ENCODE results near the gene FAM162A.

Gene FAM162A

DNA sequence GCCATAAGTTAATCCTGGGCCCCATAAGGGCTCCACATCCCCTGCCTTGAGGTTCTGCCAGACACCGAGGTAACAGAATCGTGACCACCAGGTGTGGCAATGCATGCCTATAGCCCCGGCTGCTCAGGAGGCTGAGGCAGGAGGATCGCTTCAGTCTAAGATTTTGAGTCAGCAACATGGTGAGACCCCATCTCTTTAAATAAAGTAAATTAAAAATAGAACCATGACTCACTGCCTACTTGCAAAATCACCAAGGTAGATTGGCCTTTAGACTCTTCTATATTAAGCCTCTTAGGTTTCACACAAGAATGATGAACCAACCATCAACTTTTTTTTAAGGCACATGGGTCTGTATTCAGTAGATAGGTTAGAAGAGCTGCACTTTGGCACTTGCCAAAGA lies 22.2 kb downstream of the FAM162A start:
- Histone ChIP-seq H2AFZ (ENCODE audit: low read depth) (no peak overlapping the region), H3K27me3 (ENCODE audit: insufficient read depth, low read depth) (no peaks in the 10 kb centered on the region), H3K9ac (no peak overlapping the region), H3K4me2 (no peak overlapping the region), H3K4me3 (IDR thresholded peaks at IDR 0.05; ENCODE audit: insufficient read depth, low read depth, low read length) (no peak overlapping the region), H3K36me3 (ENCODE audit: insufficient read depth) (no peaks in the 10 kb centered on the region), H3K79me2 (ENCODE audit: insufficient read depth, low read depth) (no peaks in the 10 kb centered on the region), H3K4me1 (ENCODE audit: low read depth, poor library complexity, severe bottlenecking) (no peaks in the 10 kb centered on the region), H4K20me1 (ENCODE audit: insufficient read depth) (no peaks in the 10 kb centered on the region), H3K27ac (no peak overlapping the region)
- TF ChIP-seq, protein P1, sequence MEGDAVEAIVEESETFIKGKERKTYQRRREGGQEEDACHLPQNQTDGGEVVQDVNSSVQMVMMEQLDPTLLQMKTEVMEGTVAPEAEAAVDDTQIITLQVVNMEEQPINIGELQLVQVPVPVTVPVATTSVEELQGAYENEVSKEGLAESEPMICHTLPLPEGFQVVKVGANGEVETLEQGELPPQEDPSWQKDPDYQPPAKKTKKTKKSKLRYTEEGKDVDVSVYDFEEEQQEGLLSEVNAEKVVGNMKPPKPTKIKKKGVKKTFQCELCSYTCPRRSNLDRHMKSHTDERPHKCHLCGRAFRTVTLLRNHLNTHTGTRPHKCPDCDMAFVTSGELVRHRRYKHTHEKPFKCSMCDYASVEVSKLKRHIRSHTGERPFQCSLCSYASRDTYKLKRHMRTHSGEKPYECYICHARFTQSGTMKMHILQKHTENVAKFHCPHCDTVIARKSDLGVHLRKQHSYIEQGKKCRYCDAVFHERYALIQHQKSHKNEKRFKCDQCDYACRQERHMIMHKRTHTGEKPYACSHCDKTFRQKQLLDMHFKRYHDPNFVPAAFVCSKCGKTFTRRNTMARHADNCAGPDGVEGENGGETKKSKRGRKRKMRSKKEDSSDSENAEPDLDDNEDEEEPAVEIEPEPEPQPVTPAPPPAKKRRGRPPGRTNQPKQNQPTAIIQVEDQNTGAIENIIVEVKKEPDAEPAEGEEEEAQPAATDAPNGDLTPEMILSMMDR (conservative IDR thresholded peaks at IDR 0.05; ENCODE audit: low read depth, low read length) = no peak

DNA sequence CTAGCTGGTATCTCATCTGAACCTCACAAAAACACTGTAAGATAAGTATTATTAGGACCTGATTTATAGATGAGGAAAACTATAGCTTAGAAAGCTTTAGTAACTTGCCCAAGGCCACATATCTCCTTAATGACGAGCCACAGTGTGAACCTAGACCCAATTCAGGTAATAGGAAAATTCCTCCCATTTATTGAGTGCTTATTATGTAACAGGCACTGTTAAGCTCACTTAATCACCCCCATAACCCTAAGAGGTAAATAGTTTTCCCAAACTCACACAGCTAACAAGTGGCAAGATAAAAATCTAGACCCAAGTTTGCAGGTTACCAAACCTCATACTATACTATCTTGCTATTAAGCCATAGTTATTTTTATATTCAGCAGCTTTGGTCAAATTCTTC lies 24.0 kb downstream of the FAM162A start:
- H3K4me3 ChIP-seq (IDR thresholded peaks at IDR 0.05; ENCODE audit: insufficient read depth, low read depth, low read length) = no peak overlapping the region
- H2AFZ ChIP-seq (ENCODE audit: low read depth) = no peak overlapping the region
- H3K27me3 ChIP-seq (ENCODE audit: insufficient read depth, low read depth) = no peaks in the 10 kb centered on the region
- TF ChIP-seq, protein P1 (conservative IDR thresholded peaks at IDR 0.05; ENCODE audit: low read depth, low read length) = no peak
- no peaks in the 10 kb centered on the region for H3K79me2 ChIP-seq (ENCODE audit: insufficient read depth, low read depth)
- H3K4me2 ChIP-seq = no peak overlapping the region
- H3K27ac ChIP-seq = no peak overlapping the region
- no peaks in the 10 kb centered on the region for H3K4me1 ChIP-seq (ENCODE audit: low read depth, poor library complexity, severe bottlenecking)
- no peaks in the 10 kb centered on the region for H4K20me1 ChIP-seq (ENCODE audit: insufficient read depth)
- H3K36me3 ChIP-seq (ENCODE audit: insufficient read depth) = no peaks in the 10 kb centered on the region
- no peak overlapping the region for H3K9ac ChIP-seq

DNA sequence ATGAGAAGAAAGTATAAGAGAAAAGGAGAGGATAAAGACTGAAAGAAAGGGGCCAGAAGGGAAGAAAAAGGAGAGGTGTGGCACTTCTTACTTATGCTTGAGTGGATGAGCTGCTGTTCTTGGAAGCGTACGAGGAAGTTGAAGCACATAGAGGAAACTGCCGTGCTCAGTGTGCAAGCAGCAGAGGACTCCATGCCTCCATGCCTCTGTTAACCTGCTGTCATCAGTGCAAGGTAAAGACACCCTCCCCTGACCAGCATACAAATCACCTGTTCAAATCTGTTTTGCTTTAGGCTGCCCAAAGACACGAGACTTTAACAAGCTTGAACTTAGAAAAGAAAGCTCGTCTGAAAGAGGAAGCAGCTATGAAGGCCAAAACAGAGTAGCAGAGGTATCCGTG lies 25.5 kb downstream of the FAM162A start:
- no peaks in the 10 kb centered on the region for H4K20me1 ChIP-seq (ENCODE audit: insufficient read depth)
- TF ChIP-seq, protein P1 (conservative IDR thresholded peaks at IDR 0.05; ENCODE audit: low read depth, low read length) = no peak
- no peak overlapping the region for H2AFZ ChIP-seq (ENCODE audit: low read depth)
- H3K27ac ChIP-seq = no peak overlapping the region
- no peaks in the 10 kb centered on the region for H3K27me3 ChIP-seq (ENCODE audit: insufficient read depth, low read depth)
- peaks cover 11% of the 10 kb centered on the region for H3K4me1 ChIP-seq (ENCODE audit: low read depth, poor library complexity, severe bottlenecking)
- no peak overlapping the region for H3K9ac ChIP-seq
- H3K79me2 ChIP-seq (ENCODE audit: insufficient read depth, low read depth) = no peaks in the 10 kb centered on the region
- no peak overlapping the region for H3K4me2 ChIP-seq
- H3K36me3 ChIP-seq (ENCODE audit: insufficient read depth) = no peaks in the 10 kb centered on the region
- no peak overlapping the region for H3K4me3 ChIP-seq (IDR thresholded peaks at IDR 0.05; ENCODE audit: insufficient read depth, low read depth, low read length)

DNA sequence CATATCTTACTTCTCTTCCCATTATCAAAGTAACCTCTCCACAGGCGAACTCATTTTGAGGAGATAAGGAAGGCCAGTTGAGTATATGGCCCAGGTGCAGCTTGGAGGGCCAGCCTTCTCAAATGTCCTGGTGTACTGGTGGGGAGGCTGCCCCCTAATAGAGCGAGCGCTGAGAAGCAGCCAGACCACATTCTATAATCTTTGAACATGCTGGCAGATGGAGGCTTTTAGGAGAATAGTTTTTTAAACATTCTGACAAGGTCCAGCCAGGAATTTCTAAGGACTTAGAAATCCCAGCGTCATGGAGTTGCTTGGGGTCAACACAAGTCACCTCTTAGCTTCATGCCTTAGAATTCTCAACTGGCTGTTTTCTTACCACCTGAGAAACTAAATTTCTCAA lies 26.1 kb downstream of the FAM162A start:
- H3K4me3 ChIP-seq (IDR thresholded peaks at IDR 0.05; ENCODE audit: insufficient read depth, low read depth, low read length) = no peak overlapping the region
- H3K79me2 ChIP-seq (ENCODE audit: insufficient read depth, low read depth) = no peaks in the 10 kb centered on the region
- no peaks in the 10 kb centered on the region for H4K20me1 ChIP-seq (ENCODE audit: insufficient read depth)
- H2AFZ ChIP-seq (ENCODE audit: low read depth) = no peak overlapping the region
- H3K4me2 ChIP-seq = no peak overlapping the region
- H3K36me3 ChIP-seq (ENCODE audit: insufficient read depth) = no peaks in the 10 kb centered on the region
- no peak overlapping the region for H3K9ac ChIP-seq
- no peak overlapping the region for H3K27ac ChIP-seq
- TF ChIP-seq, protein P1 (conservative IDR thresholded peaks at IDR 0.05; ENCODE audit: low read depth, low read length) = no peak
- H3K4me1 ChIP-seq (ENCODE audit: low read depth, poor library complexity, severe bottlenecking) = peaks cover 15% of the 10 kb centered on the region
- H3K27me3 ChIP-seq (ENCODE audit: insufficient read depth, low read depth) = no peaks in the 10 kb centered on the region

Measured in KMS-11 (cell line).